ENCODE measurements around the gene RMDN2. TPM values are rescaled to one million over a fixed set of nuclear protein-coding genes. Genes with fewer than 3 reads are reported as not detected.

Gene RMDN2
- total RNA-seq, 1 donor from 2014 or later = 10.7 TPM

- DNase-seq (ENCODE audit: low spot score) = no peak
Measured at GRCh38 chr2:38045811-38046210, 120.7 kb downstream of the RMDN2 start.

GRCh38 chr2:38056216-38056615 is 131.1 kb downstream of the RMDN2 start:
- no peak for DNase-seq (ENCODE audit: low spot score)

GRCh38 chr2:38057651-38058410 is 132.7 kb downstream of the RMDN2 start:
- DNase-seq (ENCODE audit: low spot score) = no peak

GRCh38 chr2:38060236-38061018 is 135.3 kb downstream of the RMDN2 start:
- no peak for DNase-seq (ENCODE audit: low spot score)

- DNase-seq (ENCODE audit: low spot score) = no peak
Measured at GRCh38 chr2:38064801-38065501, 139.9 kb downstream of the RMDN2 start.

GRCh38 chr2:38065502-38066135 is 140.5 kb downstream of the RMDN2 start:
- no peak for DNase-seq (ENCODE audit: low spot score)

- DNase-seq (ENCODE audit: low spot score) = no peak
Measured at GRCh38 chr2:38066421-38067115, 141.5 kb downstream of the RMDN2 start.

Other genes starting within 250 kb of the RMDN2 start
- gene CYP1B1, start 150.9 kb downstream of the RMDN2 start, total RNA-seq = 12.3 TPM